ENCODE data around the gene CNTNAP3B. TPM values are rescaled to one million over a fixed set of nuclear protein-coding genes. Genes with fewer than 3 reads are reported as not detected.

Gene CNTNAP3B
- total RNA-seq, 1 donor: under 0.01 TPM

Small RNA genes lying within 50 kb of the gene (small RNA-seq; reads per million reads assigned to genes)
- not detected for gene RN7SL343P

Other genes starting within 250 kb of the CNTNAP3B start
- not detected in 2 replicates for gene SPATA31A6, start 54.2 kb upstream of the CNTNAP3B start, total RNA-seq

Data from fibroblast of villous mesenchyme (primary cell).